Colon (tissue), 2 donors: ENCODE results near the gene EPB41L4A.

ENCODE experiments used
- FAIRE-seq: peaks from 2 replicates; lab custom pipeline; 2012; peaks lifted over from hg19 to GRCh38; lab: Jason Lieb, UNC
- donor health status: control.
- donor health status: control.

Gene EPB41L4A

DNA sequence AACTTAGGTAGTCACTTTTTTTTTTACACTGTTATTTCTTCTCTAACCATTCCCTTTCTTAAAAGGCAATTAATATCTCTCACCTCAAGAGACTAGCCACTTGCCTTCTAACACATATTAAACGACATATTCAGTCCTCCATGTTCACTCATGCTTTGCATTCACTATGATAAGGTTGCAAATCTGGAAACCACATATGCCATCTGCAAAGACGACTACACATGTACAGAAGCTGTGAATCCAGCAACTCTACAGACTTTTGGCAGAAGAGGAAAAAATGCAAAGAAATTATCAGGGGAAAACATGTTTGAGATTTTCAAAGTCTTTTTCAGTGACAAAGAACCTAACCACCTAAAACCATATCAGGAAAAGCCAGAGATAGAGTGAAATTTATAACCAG, 112.1 kb downstream of the EPB41L4A start:
- FAIRE-seq, result no peak

DNA sequence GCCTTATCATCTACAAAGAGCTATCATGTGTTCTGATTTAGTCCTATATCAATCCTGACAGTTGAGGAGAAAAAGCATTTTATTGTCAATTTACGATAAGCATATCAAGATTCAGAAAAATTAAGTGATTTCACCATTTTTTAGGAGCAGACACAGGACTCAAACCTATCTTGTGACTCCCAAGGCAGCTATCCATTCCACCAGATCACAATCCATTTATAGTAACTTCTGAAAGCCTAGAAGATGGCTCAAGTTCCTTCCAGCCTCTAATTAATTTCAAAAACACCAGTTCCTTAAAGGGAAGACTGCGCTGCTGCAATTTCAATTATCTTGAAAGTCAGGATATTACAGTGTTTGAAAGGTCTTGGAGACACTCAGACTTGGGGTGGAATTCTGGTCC, 114.3 kb downstream of the EPB41L4A start:
- no peak for FAIRE-seq

DNA sequence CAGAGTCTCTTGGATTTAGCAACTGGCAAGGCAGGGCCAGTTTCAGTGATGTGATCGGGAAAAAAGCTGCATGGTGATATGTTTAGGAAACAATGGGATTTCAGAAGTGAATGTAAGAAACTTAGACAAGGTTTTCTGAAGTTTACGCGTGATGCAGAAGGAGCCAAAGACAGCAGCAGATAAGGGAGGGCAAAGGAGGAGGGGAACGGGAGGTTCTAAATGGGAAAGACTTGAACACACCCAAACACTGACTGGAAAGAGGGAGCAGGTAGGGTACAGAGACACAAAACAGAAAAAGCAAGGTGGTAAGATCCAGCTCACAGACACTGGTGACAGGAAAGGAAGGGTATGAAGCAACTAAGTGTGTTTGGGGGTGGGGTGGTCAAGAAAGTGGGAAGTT, 115.4 kb downstream of the EPB41L4A start:
- FAIRE-seq, result no peak

DNA sequence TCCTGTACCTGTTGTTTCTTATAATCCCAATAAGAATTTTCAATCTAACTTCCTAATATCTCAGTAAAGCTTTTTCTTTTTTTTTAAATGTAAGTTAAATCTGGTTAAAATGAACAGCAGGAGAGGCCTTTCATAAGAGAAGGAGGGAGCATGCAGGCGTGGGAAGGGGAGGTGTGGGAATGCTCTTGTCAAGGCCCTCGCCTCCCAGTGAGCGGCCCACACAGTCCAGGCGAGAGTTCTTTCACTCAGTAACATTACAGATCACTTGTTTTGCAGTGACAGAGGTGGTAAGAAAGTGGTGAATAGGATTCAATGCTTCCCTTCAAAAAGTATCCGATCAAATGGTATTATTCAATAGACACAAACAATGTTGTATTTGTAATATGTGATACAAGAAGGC, 125.0 kb downstream of the EPB41L4A start:
- FAIRE-seq, result no peak

DNA sequence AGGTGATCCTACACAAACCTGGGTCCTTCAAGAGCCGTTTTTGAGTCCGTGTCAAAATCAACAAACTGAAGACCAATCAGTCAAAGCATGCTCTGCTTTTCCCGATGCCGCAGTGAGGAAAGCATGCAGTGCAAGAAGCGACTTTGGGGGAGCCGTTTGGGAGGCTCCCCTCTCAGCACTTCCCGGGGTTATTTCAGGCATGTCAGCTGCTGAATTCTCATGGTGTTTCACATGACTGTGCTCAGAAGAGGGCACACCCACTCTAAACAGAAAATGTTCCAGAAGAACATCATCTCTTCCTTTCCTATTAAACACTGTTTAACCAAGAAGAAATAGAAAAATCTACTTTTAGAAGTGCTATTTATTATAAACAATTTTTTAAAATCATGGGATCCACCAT, 125.5 kb downstream of the EPB41L4A start:
- no peak for FAIRE-seq

DNA sequence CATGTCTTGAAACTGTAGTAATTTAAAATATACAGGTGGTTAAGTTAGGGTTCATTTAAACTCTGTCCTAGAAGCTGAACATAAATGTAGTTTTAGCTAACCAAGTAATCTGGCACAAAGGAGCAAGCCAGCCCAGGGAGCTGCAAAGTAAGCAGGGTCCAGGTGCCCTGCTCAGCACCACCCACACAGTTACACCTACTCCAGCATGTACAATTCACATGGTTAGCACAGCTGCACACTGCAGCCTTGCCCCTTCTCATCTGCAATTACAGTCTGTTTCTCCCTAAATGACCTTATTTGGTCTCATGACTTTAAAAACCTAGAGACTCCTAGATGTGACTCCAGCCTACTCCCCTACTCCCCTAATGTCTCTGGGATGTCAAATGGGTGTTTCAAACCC, 128.4 kb downstream of the EPB41L4A start:
- FAIRE-seq, result no peak

DNA sequence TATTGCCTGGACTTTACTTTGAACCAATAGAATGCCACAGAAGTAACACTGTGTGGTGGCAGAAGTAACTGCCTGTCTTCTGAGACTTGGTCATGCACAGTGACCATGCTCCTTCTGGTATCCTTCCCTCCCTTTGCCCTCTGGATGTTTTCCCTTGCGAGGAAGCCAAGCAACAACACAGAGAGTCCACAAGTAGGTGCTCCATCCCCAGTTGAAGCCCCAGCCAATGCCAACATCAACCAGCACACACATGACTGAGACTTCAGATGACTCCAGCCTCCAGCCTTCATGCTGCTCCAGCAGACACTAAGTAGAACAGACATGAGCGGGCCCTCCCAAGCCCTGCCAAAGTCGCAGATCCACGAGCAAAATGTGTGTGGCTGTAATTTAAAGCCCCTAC, 129.6 kb downstream of the EPB41L4A start:
- FAIRE-seq, result no peak

DNA sequence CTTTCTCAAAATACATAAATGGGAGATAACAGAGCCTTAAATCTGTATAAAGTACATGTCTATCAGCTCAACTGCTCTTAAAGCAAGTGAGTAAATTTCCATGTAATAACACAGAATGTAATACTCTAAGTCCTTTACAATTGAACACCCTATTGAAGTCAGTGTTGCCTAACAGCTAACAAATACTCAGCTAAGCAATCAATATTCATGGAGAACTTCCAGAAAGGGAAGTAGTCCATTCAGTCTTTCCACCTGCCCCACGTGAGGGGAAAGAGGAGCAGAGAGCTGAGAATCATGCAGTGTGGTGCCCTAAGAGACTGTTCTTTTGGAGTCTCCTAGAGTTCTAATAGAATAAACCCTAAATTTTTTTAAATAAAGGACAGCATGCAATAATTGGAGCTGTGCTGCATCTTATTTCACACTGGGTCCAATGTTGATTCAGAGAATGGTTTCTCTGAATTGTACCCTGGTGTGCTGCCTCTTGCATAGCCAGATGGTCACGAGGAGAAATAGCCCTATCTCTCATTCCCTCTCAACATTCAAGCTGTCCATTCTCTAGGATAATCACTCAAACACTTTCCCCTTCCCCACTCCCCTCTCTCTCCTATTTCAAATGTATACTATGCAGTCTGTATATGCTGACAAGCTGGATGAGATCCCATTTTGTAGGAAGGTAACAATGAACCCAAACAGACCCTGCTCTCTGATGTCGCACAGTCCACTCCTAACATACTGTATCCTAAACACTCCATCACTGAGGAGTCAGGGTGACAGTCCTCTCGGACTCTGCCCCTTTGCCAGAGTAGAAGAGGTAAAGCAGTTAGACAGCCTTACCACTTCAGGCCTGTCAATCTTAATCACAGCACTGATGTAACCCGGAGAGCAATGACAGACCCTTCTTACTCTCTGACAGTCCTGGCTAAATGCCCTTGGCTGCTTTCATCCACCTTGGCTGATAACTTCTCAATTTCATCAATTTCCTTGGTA, 134.8 kb downstream of the EPB41L4A start:
- no peak for FAIRE-seq

DNA sequence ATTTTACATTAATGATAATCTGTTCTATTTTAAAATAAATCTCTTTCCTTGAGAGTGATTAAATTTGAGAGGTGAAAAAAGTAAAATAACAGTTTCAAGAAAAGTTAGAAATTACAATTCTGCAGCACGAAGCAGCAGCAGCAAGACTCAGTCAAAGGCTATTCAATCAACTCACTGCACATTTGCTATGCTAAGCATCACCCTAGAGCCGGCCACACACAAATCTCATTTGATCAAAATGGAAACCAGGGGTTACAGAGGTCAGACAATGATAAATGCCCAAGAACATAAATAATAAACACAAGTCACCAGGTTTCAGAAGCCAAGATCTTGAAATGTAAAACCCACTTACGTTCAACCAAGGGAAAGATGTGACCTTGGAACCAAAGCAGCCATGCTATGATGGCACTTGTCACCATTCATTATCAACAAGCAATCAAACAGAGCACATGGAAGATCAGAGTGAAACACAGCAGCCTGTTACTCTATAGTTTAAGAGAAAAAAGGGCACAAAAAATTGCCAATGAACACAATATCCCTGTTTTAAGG, 136.0 kb downstream of the EPB41L4A start:
- FAIRE-seq, result no peak

DNA sequence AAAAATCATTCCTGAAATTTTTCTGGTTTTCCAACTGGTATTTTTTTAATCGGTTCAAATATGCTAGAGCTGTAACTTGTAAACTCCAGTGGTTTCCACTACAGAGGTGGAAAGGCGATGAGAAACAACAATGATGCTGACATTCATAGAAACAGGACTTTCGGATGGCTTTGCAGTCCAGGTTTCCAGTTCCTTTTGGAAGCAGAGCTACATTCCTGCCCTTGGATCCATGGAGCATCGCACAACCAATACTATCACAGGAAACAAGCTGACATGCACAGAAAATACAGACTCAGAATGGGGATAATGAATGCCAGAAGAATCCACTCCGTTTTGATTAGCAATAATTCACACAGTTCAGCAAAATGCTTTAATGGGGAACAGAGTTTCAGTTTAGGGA, 140.0 kb downstream of the EPB41L4A start:
- FAIRE-seq, result no peak

DNA sequence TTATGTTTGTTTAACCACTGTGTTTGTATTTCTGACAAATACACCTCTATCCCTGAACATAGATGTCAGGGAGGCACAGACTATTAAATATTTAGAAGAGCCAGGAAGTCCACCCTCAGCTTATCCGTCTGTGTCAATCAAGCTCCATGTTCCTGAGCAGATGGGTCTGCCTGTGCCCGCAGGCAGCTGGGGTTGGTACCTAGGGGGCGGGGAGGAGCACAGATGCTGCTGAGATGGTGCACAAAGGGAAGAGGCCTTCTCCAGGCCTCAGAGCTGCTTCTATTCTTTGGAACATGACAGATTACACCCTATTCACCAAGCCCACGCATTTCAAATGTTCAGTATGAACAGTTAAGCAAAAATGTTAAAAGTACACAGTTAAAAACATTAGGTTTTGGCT, 142.1 kb downstream of the EPB41L4A start:
- no peak for FAIRE-seq

DNA sequence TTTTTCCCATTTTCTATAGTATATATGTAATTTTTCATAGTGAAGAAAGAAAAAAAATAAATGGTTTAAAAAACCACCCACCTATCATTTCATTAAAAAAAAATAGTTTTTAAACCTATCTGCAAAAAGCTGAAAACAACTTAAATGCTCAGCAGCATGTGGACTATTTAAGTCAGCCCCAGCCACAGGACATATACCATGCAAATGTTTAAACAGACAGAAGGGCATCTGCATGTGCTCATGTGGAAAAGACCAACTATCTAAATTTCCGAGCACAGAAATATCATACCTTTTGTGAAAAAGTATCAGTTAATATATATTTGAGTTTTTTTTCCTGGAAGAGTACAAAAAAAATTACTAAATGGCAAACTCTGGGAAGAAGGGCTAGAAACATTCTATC, 143.4 kb downstream of the EPB41L4A start:
- no peak for FAIRE-seq

DNA sequence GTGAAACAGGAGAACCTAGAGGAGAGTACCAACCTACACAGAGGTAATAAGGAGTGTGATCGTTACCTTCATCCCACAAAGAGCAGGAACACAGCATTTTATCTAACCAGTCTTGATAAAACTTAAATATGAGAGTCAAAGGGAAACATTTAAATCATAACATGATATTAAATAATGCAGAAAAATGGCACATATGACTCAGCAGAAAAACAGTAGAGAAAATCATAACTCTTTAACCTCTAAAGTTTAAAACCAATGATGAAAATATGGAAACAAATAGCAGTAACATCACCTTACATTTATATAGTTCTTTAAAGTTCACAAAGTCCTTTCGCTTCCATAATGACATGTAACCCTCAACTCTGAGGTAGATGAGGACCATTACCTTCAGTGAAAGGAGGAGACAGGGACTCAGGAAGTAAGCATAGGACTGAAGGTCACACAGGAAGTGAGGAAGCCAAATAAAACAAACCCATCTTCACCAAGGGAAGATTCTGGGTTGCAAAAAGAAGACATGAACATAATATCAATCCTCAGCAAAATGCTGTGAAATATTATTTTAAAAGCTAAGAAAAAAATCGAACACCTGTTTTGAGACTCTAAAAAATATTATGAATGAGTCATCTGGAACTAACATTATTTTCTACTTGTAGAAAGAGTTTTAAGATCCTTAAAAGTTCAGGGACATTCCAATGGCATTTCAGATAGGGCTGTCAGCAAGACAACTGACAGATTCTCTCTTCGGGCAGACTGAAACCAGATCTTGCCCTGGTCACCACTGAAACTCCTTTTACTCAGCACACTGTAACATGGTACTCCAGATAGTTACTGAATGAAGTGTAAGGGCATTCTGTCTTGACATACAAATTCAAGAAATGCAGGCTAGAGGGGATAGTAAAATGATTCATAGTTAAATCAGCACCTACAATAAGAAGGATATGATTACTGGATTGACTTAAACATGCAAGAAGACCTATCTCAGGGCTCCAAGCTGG, 148.5 kb downstream of the EPB41L4A start:
- no peak for FAIRE-seq

DNA sequence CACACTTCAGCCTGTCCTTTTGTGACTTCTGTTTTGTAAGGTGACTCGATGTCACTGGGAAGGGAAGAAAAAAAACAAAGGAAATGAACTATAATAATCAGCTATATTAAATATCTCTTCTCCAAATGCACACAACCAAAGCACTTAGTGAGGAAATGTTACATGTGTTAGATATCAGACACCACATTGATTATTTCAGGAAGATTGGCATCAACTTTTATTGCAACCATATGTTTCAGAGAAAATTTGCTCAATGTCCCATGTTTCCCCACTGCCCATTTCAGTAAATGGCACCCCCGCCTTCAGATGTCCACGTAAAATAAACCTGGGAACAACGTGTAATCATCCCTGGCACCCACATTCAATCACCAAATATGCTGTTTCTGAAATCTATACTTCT, 151.8 kb downstream of the EPB41L4A start:
- FAIRE-seq, result no peak

DNA sequence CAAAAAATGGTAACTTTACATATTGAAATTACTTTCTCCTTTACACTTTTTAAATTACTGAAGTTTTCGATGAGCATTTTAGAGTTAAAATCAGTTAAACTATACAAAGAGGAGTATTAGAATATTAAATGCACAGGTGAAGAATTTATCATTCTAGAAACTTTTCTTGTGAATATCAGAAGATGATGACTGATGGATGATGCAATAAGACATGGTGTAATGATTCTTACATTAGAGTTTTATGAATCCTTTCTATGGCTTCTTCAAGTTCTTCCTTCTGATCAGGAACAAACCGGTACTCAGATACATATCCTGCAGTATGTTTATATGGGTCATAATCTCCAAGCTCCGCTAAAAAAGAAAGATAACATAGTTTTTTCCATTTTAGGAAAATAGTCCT, 154.4 kb downstream of the EPB41L4A start:
- FAIRE-seq, result no peak

DNA sequence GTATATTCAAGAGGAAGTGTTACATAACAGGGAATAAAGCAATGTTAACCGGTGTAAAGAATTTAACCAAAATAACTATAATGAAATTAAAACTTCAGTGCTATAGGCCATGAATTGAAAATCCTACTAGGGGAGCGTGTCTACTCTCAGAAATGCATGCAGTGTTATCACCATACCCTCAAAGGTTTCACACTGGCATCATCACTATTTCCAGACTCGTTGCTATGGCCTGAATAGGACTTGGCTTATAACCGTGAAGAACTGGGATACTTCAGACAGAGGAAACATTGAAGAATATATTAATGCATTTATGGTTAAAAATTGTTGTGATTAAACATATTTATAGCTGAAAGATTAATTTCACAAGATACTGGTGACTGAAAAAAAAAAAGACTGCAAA, 154.9 kb downstream of the EPB41L4A start:
- FAIRE-seq, result no peak

DNA sequence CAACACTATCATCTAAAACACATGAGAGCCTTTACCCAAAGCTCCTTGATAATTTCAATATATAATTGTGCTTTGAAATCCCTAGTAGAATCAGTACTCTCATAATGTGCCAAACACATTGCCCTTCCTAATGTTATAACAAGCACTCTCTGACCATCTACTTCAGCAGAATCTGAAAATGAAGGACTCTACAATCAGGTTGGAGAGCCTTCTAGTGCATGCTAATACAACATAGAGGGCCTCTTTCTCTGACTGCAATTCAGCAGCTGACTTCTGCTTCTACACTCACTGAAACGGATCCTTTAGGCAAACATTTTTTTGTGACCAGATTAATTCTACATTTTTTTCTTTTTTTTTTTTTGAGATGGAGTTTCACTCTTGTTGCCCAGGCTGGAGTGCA, 155.6 kb downstream of the EPB41L4A start:
- FAIRE-seq, result no peak

DNA sequence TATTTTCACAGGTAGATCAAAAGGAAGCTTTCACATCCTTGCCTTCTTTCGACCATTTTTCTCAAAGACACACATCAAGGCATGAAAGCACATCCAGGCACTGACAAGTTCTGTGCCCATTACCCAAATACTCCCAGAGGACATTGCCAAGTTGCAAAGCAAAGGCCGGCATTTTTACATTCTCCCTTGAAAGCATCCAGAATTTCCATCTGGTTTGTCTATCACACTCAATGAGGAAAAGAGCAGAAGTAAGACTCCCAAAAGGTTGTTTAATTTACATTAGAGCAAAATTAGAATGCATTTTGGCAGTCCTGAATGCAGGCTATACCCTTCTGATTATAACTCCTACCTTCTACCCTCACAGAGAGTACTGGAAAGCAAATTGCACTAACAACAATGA, 160.5 kb downstream of the EPB41L4A start:
- FAIRE-seq, result no peak

DNA sequence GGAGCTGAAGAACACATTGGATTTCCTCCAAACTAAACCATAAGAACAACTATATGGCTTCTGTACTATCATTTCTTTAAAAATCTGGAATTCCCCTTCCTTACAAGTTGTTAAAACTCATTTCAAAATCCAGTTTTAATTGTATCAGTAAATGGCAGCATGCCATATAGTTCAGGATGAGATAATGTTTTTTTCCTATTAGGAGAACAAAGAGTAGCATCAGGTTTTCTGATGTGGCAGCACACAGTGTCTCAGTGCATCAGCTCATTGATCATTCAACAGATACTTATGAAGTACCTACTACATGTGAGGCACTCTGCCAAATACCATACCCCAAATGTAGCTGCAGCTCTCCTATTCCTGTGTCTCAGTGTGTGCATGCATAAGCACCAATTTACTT, 161.1 kb downstream of the EPB41L4A start:
- no peak for FAIRE-seq

DNA sequence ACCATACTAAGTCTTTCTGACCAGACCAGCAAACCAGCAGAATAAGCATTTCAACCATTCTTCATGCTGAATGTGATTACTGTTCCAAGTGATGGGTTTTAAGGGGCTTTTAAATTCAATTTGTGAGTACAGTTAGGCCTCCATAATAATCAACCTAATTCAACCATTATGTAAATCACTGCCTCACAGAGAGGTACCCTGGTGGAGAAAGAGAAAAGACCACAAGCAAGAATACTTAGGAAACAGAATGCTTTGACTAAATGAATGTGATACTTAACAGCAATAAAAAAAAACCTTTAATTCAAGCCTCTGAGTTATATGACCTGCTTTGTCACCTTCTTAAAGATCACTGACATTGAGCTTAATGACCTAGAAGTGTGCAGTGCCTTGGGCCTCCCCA, 162.1 kb downstream of the EPB41L4A start:
- no peak for FAIRE-seq

DNA sequence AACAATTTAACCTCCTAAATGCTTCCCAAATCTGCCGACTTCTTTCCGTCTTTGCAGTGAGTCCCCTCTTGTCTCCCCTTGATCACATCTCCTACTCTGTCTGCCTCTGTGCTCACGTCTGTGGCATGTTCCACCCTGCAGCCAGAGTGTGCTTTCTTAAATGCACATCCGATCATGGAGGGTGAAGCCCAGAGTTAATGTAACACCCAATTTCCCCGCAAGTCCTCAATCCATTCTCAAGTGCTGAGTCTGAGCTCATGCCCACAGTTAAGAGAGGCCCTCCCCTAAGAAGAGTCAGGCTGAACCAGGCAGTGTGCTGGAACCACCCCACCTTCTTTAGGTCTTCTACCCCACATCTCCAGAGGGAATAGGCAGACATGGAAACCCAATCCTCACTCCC, 164.8 kb downstream of the EPB41L4A start:
- FAIRE-seq, result no peak

DNA sequence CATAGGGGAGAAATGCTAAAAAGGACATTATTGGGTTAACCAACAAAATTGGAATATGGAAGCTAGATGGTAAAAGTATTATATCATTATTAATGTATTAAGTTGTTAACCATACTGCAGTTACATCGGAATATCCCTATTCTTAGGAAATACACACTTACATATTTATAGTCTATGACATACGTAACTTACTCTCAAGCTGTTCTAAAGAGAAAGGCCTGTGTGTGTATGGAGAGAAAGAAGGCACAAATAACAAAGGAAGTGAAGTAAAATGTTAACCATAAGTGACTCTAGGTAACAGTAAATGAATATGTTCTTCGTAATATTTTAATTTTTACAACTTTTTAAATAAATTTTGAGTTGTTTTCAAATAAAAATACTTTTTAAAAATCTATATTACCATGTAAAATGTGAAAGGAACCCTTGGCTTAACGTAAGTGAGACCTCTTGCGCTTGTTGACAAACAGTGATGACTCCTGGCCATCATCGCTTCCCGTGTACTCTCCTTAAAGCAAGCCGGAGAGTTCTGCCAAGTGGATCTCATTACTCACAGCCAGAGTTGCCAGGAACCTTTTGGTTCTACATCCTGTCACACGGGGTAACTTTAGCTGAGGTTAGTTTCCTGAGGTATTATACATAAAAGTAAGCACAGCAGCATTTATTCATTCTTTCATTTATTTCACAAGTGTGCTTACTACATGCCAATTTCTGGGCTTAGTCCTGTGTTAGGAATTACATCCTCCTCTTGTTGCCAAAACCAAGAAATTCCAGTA, 165.4 kb downstream of the EPB41L4A start:
- FAIRE-seq, result no peak
